ENCODE data around the gene NTN5.
"Not testable (repeated sequence)": the region's sequence is repeated elsewhere in the genome, so short reads cannot be mapped to it uniquely, and the experiment has no call there.

The NTN5 gene

DNA sequence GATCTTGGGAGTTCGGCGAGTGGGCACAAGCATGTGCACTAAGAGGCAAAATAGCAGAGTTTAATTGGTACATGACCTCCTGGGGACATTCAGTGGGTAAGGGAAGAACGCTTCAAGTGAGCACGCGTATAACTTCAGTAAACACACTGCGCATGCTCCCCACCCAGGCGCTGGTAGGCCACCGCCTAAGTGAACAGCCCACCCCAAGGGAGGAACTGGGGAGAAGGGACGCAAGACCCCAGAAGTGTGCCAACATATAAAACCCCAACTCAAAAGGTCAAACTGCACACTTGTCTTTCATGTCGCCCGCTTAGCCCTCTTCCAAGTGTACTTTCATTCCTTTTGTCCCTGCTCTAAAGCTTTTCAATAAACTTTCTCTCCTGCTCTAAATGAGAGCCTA lies 10.5 kb upstream of the NTN5 start:
- no peaks in the 10 kb centered on the region for H3K4me1 Mint-ChIP-seq (ENCODE audit: low read depth)
- no peak overlapping the region for H3K4me3 Mint-ChIP-seq
- H3K9me3 Mint-ChIP-seq = no peaks in the 10 kb centered on the region
- H3K27me3 Mint-ChIP-seq = no peaks in the 10 kb centered on the region
- H3K36me3 Mint-ChIP-seq (ENCODE audit: low read depth) = no peaks in the 10 kb centered on the region
- H3K27ac Mint-ChIP-seq = no peak overlapping the region

GRCh38 chr19:48681127-48681470 lies 8.3 kb upstream of the NTN5 start:
- no peaks in the 10 kb centered on the region for H3K4me1 Mint-ChIP-seq (ENCODE audit: low read depth)
- no peak overlapping the region for H3K4me3 Mint-ChIP-seq
- no peaks in the 10 kb centered on the region for H3K9me3 Mint-ChIP-seq
- H3K36me3 Mint-ChIP-seq (ENCODE audit: low read depth) = no peaks in the 10 kb centered on the region
- H3K27ac Mint-ChIP-seq = no peak overlapping the region
- H3K27me3 Mint-ChIP-seq = no peaks in the 10 kb centered on the region

DNA sequence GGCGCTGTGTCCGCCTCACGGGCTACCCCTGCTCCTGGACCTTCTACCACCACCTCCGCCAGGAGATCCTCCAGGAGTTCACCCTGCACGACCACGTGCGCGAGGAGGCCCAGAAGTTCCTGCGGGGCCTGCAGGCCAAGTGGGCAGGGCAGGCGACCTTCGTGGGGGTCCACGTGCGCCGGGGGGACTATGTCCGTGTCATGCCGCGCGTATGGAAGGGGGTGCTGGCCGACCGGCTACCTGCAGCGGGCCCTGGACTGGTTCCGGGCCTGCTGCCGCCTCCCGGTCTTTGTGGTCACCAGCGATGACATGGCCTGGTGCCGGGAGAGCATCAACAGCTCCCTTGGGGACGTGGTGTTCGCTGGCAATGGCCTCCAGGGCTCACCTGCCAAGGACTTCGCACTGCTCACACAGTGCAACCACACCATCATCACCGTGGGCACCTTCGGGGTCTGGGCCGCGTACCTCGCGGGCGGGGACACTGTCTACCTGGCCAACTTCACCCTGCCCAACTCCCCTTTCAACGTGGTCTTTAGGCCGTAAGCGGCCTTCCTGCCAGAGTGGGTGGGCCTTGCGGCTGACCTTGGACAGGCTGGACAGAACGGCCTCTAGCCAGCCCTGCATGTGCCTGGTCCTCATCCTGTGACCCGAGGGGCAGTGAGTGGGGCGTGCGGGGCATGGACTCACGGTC lies 7.8 kb upstream of the NTN5 start:
- Mint-ChIP-seq H3K27ac (no peak overlapping the region), H3K4me1 (ENCODE audit: low read depth) (peaks cover under 1% of the 10 kb centered on the region), H3K36me3 (ENCODE audit: low read depth) (no peaks in the 10 kb centered on the region), H3K4me3 (no peak overlapping the region), H3K27me3 (no peaks in the 10 kb centered on the region), H3K9me3 (no peaks in the 10 kb centered on the region)

- H3K9me3 Mint-ChIP-seq; H3K27me3 Mint-ChIP-seq; H3K36me3 Mint-ChIP-seq (ENCODE audit: low read depth); H3K27ac Mint-ChIP-seq; H3K4me3 Mint-ChIP-seq; H3K4me1 Mint-ChIP-seq (ENCODE audit: low read depth): not testable (repeated sequence)
Measured at GRCh38 chr19:48680006-48680405, 7.2 kb upstream of the NTN5 start.

DNA sequence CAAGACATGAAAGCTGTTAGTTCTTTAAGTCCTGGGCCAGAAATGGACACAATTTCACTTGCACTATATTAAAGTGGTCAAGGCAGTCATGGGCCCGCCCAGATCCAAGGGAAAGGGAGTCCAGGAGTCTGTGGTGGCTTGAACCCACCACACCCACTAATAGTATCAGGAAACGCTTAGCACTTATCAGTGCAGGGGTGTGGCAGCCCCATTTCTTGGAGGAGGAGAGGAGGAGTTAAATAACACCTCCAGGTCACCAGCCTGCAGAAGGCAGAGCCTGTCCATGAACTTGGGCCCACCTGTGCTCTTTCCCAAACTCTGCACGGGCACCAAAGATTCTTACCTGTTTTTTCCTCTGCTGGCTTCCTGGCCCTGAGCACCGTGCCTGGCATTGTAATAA lies 5.4 kb upstream of the NTN5 start:
- Mint-ChIP-seq H3K27ac (no peak overlapping the region), H3K4me1 (ENCODE audit: low read depth) (peaks cover 7% of the 10 kb centered on the region), H3K27me3 (no peaks in the 10 kb centered on the region)

GRCh38 chr19:48676887-48677286 lies 4.1 kb upstream of the NTN5 start:
- Mint-ChIP-seq H3K4me1 (ENCODE audit: low read depth) (peaks cover 7% of the 10 kb centered on the region), H3K9me3 (no peaks in the 10 kb centered on the region), H3K27me3 (no peaks in the 10 kb centered on the region), H3K4me3 (no peak overlapping the region), H3K36me3 (ENCODE audit: low read depth) (no peaks in the 10 kb centered on the region), H3K27ac (no peak overlapping the region)

More for the DNA sequence above, 5.4 kb upstream of the NTN5 start:
- H3K4me3 Mint-ChIP-seq = no peak overlapping the region
- H3K36me3 Mint-ChIP-seq (ENCODE audit: low read depth) = no peaks in the 10 kb centered on the region
- H3K9me3 Mint-ChIP-seq = no peaks in the 10 kb centered on the region

DNA sequence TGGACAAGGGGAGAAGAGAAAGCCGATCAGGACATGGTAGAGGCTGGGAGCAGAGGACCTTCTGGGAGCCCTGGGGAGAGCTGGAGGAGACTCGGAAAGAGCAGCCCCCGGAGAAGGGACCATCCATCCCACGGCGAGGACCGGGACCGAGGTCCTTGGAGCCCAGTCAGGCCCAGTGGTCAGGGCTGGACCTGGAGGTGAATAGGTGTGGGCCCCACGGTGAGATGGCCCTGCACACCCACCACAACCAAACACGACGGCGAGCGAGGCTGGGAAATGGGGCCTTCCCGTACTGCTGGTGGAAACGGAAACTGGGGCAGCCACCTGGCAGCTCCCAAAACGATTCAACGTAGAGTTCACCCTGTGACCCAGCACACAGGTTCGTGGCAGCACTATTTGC lies 3.7 kb upstream of the NTN5 start:
- no peak overlapping the region for H3K4me3 Mint-ChIP-seq
- H3K36me3 Mint-ChIP-seq (ENCODE audit: low read depth) = no peaks in the 10 kb centered on the region
- peaks cover 7% of the 10 kb centered on the region for H3K4me1 Mint-ChIP-seq (ENCODE audit: low read depth)
- H3K27me3 Mint-ChIP-seq = no peaks in the 10 kb centered on the region
- no peak overlapping the region for H3K27ac Mint-ChIP-seq
- H3K9me3 Mint-ChIP-seq = no peaks in the 10 kb centered on the region

DNA sequence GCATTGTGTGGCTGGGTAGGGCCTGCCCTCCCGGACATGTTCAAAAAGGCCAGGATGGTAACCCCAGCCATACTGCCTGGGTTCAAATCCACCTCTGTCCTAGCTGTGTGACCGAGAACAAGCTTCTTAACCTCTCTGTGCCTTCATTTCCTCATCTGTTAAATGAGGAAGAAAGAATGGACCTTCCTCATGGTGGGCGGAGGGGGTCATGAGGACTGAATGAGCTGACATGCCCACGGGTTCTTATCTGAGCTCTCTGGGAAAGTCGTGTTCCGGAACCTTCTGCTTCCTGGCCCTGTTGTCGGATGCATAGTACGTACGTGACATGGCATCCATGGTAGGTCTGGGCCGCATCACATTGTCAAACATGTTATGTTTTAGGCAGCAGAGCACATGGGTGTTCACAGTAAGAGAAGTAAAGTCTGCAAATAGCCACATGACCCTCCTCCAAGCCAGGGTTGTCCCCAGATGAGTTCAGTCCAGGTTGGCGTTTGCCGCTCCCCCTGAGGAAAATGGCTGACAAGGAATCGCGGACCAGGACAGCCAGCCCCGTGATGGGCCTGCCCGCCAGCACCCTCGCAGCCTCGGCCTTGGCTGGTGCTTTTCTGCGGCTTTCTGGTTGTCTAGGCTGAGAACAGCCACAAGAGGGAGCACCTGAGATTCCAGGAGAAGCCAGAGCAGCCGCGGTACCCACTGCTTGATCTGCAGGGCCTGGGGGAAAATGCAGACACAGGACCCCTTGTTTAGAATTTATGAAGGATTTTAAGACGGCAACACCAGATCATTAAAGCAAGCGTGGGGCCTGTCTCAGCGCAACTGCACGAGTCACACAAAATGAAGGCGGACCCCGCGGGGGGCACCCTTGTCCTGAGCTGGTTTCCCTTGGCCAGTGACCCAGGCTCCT lies 2.4 kb upstream of the NTN5 start:
- Mint-ChIP-seq H3K4me3 (no peak overlapping the region), H3K4me1 (ENCODE audit: low read depth) (peaks cover 7% of the 10 kb centered on the region), H3K27ac (no peak overlapping the region), H3K27me3 (no peaks in the 10 kb centered on the region), H3K36me3 (ENCODE audit: low read depth) (no peaks in the 10 kb centered on the region), H3K9me3 (no peaks in the 10 kb centered on the region)

DNA sequence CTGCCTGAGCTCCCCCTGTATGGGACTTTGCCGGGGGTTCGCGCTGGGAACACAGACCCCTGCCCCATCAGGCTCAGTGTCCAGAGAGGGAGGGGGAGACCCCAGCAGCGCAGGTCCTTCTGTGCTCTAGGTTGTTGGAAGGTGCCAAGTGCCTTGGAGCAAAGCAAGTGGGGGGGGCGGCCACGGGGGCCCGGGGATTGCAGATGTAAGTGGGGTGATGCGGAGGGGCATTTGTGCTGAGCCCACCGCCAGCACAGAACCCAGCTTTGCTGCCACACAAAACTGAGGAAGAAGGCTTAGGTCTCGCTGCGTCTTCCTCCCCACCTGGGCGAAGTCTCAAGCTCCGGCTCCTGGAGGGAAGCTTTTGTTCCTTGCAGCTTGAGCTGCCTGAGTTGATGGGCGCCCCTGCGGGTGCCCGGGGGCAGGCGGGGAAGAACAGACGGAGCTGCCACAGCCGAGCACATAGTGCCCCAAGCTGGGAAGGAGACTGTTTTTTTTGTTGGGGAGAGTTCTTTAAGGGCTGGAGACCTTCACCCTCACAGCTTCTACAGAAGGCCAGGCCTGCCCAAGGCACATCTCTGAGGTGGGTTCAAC lies 1.5 kb upstream of the NTN5 start:
- no peaks in the 10 kb centered on the region for H3K27me3 Mint-ChIP-seq
- no peaks in the 10 kb centered on the region for H3K36me3 Mint-ChIP-seq (ENCODE audit: low read depth)
- H3K4me3 Mint-ChIP-seq = no peak overlapping the region
- H3K4me1 Mint-ChIP-seq (ENCODE audit: low read depth) = peaks cover 7% of the 10 kb centered on the region
- H3K9me3 Mint-ChIP-seq = no peaks in the 10 kb centered on the region
- H3K27ac Mint-ChIP-seq = no peak overlapping the region

- H3K4me3 Mint-ChIP-seq = no peak overlapping the region
- H3K27me3 Mint-ChIP-seq = no peaks in the 10 kb centered on the region
- H3K4me1 Mint-ChIP-seq (ENCODE audit: low read depth) = peaks cover 7% of the 10 kb centered on the region
- H3K36me3 Mint-ChIP-seq (ENCODE audit: low read depth) = no peaks in the 10 kb centered on the region
- H3K27ac Mint-ChIP-seq = no peak overlapping the region
- H3K9me3 Mint-ChIP-seq = no peaks in the 10 kb centered on the region
Measured at GRCh38 chr19:48673436-48674100, 751 bp upstream of the NTN5 start.

DNA sequence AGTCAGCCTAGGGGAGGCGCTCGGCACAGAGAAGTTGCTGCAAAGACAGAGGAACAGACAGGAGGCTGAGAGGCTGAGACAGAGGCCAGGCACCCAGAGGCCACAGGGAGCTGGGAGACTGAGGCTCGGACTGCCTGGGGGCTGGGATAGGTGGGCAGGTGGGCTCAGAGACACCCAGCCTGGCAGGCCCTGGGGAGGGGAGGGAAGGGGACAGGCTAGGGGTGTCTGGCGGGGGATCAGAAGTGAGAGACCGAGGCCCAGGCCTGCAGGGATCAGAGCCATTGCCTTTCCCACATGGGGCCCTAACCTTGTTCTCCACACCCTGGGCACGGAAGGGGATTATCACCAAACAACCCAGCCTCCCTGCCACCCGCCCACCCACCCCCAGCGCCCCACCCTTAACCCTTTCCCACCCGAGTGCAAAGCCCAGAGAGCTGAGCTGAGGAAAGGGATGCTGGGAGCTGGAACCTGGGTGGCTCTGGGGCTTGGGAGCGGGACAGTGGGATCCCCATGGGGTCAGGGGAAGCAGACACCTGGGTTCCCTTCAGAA lies 1.3 kb downstream of the NTN5 start:
- H3K27me3 Mint-ChIP-seq = no peaks in the 10 kb centered on the region
- H3K9me3 Mint-ChIP-seq = no peaks in the 10 kb centered on the region
- peaks cover 7% of the 10 kb centered on the region for H3K4me1 Mint-ChIP-seq (ENCODE audit: low read depth)
- no peak overlapping the region for H3K4me3 Mint-ChIP-seq
- no peaks in the 10 kb centered on the region for H3K36me3 Mint-ChIP-seq (ENCODE audit: low read depth)
- H3K27ac Mint-ChIP-seq = no peak overlapping the region

GRCh38 chr19:48670699-48671445 lies 1.9 kb downstream of the NTN5 start:
- Mint-ChIP-seq H3K4me3 (no peak overlapping the region), H3K9me3 (no peaks in the 10 kb centered on the region), H3K4me1 (ENCODE audit: low read depth) (peaks cover 7% of the 10 kb centered on the region), H3K27me3 (no peaks in the 10 kb centered on the region), H3K36me3 (ENCODE audit: low read depth) (no peaks in the 10 kb centered on the region), H3K27ac (no peak overlapping the region)

DNA sequence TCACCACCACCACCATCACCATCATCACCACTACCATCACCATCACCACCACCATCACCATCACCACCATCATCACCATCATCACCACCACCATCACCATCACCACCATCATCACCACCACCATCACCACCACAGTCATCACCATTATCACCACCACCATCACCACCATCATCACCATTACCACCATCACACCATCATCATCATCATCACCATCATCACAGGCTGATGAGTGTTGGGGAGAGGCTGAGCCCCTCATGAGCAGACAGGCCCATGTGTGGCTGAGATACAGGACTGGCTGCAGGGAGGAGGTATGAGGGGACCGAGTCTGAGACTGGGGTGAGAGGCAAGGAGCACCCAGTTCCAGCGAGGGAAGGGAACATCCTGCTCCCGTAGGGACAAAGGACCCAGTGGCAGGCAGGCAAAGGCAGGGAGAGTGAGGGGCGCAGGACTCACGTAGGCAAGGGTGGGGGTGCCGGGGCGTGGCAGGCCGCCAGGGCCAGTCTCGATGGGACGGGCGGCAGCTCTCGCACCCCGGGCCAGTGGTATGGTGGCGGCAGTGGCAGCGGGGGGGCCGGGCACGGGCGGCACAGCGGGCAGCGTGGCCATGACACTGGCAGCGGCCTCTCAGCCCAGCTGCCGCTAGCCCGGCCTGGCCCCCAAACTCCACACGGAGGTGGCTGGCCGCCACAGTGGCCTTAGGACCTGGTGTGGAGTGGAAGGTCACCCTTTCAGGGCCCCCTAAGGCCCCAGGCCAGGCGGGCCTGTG lies 2.7 kb downstream of the NTN5 start:
- H3K9me3 Mint-ChIP-seq = no peaks in the 10 kb centered on the region
- peaks cover 2% of the 10 kb centered on the region for H3K4me1 Mint-ChIP-seq (ENCODE audit: low read depth)
- no peak overlapping the region for H3K4me3 Mint-ChIP-seq
- peak overlapping the region; percentile 82 for H3K27ac Mint-ChIP-seq
- H3K36me3 Mint-ChIP-seq (ENCODE audit: low read depth) = no peaks in the 10 kb centered on the region
- no peaks in the 10 kb centered on the region for H3K27me3 Mint-ChIP-seq

GRCh38 chr19:48668761-48669160 lies 4.1 kb downstream of the NTN5 start:
- Mint-ChIP-seq H3K27ac (peak overlapping the region; percentile 29), H3K9me3 (no peaks in the 10 kb centered on the region), H3K4me3 (no peak overlapping the region), H3K27me3 (no peaks in the 10 kb centered on the region), H3K36me3 (ENCODE audit: low read depth) (no peaks in the 10 kb centered on the region), H3K4me1 (ENCODE audit: low read depth) (no peaks in the 10 kb centered on the region)
